Measurements from ENCODE around the gene DENND5A.

DNA sequence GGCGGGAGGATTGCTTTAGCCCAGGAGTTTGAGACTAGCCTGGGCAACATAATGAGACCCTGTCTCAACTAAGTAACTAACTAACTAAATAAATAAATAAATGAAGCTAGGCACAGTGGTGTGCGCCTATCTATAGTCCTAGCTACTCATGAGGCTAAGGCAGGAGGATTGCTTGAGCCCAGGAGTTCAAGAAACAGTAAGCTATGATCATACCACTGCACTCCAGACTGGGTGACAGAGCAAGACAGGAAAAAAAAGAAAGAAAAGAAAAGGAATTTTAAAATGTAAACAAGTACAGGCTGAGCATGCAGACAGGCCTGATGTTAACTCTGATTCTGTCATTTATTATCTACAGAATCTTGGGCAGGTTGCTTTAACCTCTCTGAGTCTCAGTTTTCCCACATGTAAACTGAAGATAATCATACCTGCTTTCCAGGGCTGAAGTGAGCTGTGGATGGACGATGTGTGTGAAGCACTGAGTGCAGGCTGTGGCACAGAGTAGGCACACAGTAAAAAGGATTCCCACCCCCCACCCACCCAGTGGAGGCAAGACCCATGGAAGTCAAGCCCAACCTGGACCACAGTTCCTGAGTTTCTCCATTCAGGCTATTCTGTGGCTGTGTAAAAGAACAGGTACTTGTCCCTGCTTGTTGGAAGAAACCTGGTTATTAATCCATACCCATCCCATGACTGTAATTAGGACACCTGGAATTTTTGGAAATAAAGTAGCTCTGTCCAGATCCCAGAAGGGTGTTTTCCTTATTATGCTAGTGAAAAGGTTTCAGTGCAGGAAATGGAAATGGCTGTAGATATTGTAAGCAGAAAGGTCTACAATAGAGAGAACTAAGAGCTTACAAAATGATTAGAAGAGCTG lies 155.1 kb downstream of the DENND5A start:
- TF ChIP-seq, protein P1, sequence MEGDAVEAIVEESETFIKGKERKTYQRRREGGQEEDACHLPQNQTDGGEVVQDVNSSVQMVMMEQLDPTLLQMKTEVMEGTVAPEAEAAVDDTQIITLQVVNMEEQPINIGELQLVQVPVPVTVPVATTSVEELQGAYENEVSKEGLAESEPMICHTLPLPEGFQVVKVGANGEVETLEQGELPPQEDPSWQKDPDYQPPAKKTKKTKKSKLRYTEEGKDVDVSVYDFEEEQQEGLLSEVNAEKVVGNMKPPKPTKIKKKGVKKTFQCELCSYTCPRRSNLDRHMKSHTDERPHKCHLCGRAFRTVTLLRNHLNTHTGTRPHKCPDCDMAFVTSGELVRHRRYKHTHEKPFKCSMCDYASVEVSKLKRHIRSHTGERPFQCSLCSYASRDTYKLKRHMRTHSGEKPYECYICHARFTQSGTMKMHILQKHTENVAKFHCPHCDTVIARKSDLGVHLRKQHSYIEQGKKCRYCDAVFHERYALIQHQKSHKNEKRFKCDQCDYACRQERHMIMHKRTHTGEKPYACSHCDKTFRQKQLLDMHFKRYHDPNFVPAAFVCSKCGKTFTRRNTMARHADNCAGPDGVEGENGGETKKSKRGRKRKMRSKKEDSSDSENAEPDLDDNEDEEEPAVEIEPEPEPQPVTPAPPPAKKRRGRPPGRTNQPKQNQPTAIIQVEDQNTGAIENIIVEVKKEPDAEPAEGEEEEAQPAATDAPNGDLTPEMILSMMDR (IDR thresholded peaks at IDR 0.05) = no peak
- no peak for TF ChIP-seq POLR2A (IDR thresholded peaks at IDR 0.05)

Measured in body of pancreas (tissue), 4 donors.